IPS-15b (cell line): Measurements from ENCODE around the gene DENND1B.

Experiments used
- H3K27me3 ChIP-seq: one replicate; pipeline ENCODE4 v1.6.1; 2013; ENCODE audit warnings: low read length; ENCODE audit not compliant: control insufficient read depth, insufficient read depth
- H3K36me3 ChIP-seq: one replicate; pipeline ENCODE4 v1.6.1; 2013; ENCODE audit warnings: low read length; ENCODE audit not compliant: control insufficient read depth, insufficient read depth
- H3K4me1 ChIP-seq: one replicate; pipeline ENCODE4 v1.6.1; 2013; ENCODE audit warnings: mild to moderate bottlenecking, low read length; ENCODE audit not compliant: control insufficient read depth, insufficient read depth
- H3K4me3 ChIP-seq: one replicate; pipeline ENCODE4 v1.5.1; 2013; ENCODE audit warnings: low read depth, low read length
- H3K9ac ChIP-seq: one replicate; pipeline ENCODE4 v1.6.1; 2013; ENCODE audit warnings: low read depth, mild to moderate bottlenecking, low read length
- H3K9me3 ChIP-seq: one replicate; pipeline ENCODE4 v1.6.1; 2013; ENCODE audit warnings: mild to moderate bottlenecking, low read length; ENCODE audit not compliant: control insufficient read depth, insufficient read depth

Gene DENND1B

DNA sequence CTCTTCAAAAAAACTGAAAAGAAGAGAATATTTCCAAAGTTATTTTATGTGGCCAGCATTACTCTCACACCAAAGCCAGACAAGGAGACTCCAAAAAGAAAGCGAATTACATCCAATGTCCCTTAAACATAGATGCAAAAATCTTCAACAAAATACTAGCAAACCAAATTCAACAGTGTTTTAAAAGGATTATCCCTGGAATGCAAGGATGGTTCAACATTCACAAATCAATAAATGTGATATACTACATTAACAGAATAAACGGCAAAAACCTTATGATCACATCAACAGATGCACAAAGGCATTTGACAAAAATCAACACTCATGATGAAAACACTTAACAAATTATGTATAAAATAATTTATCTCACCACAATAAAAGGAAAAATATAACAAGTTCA, 207.8 kb downstream of the DENND1B start:
- no peak overlapping the region for H3K9ac ChIP-seq
- H3K27me3 ChIP-seq, result no peaks in the 10 kb centered on the region
- H3K36me3 ChIP-seq, result no peaks in the 10 kb centered on the region
- no peak overlapping the region for H3K4me3 ChIP-seq
- H3K4me1 ChIP-seq, result no peaks in the 10 kb centered on the region
- no peaks in the 10 kb centered on the region for H3K9me3 ChIP-seq

DNA sequence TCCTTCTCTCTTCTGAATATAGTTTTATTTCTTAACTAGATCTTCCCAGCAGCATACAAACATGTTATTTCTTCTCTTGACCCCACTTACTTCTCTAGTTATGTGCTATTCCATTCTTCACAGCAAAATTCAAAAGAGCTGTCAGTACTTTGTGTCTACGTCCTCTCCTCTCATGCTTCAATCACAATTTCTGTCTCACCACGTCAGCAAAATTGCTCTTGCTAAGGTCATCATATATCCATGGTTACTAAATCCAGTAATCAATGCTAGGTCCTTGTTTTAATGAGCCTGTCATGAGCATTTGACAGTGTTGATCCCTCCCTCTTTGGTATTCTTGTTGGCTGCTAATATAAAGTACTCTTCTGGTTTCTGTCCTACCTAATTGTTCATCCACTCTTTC, 214.2 kb downstream of the DENND1B start:
- Histone ChIP-seq H3K4me1 (no peaks in the 10 kb centered on the region), H3K9ac (no peak overlapping the region), H3K36me3 (no peaks in the 10 kb centered on the region), H3K4me3 (no peak overlapping the region), H3K9me3 (no peaks in the 10 kb centered on the region), H3K27me3 (no peaks in the 10 kb centered on the region)

DNA sequence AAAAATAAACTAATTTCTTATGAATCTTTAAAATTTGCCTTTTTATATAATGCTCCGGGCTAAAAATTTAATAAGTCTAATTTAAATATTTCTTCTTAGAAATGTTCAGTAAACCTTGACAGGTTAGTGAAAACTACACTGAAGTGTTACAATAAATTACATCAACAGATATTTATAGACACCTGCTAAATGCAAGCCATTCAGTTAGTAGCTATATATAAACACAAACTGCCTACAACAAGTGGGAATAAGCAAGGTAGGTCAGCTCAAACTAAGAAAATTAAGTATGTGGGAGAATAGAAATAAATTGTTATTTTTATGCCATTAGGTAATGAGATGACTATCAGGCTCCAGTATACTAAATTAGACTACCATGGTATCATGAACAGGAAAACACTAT, 215.6 kb downstream of the DENND1B start:
- H3K27me3 ChIP-seq, result no peaks in the 10 kb centered on the region
- no peaks in the 10 kb centered on the region for H3K4me1 ChIP-seq
- no peaks in the 10 kb centered on the region for H3K36me3 ChIP-seq
- no peaks in the 10 kb centered on the region for H3K9me3 ChIP-seq
- no peak overlapping the region for H3K9ac ChIP-seq
- no peak overlapping the region for H3K4me3 ChIP-seq

DNA sequence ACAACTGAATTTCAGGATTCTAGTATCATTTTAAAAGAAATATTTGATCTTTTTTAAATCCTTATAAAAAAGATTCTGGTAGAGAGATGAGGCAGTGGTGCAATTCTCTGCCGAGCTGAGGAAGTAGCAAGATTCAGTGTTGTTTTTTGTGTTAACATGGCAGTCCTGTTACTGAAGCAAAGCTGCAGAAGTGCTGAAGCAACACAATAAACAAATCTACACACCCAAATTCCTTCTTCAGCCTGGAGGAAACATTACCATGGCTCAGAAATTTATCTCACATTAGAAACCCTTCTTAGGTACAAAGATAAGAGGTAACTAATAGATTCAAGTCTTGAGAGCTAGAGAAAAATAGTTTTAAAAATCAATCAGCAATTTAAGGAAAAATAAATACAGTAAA, 216.0 kb downstream of the DENND1B start:
- H3K9me3 ChIP-seq, result no peaks in the 10 kb centered on the region
- H3K4me3 ChIP-seq, result no peak overlapping the region

DNA sequence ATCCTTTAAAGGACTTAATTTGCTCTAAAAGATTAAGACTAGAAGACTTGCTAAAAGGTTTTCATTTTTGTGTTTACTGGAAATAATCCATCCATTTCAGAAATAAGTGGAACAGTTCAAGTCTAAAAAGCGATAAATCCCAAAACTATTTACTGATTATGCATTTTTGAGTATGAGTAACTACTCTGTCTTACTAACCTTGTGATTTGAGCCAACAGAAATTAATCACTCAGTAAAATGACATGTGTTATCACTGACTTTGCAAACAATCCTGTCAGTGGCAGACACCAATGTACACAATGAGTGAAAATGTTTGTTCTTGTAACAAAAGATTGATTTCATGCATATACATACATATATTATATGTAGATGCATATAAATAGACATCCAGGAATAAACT, 218.0 kb downstream of the DENND1B start:
- no peaks in the 10 kb centered on the region for H3K4me1 ChIP-seq
- H3K36me3 ChIP-seq, result no peaks in the 10 kb centered on the region
- H3K4me3 ChIP-seq, result no peak overlapping the region
- no peaks in the 10 kb centered on the region for H3K27me3 ChIP-seq
- no peaks in the 10 kb centered on the region for H3K9me3 ChIP-seq
- no peak overlapping the region for H3K9ac ChIP-seq

More for the DNA sequence above, 216.0 kb downstream of the DENND1B start:
- H3K9ac ChIP-seq, result no peak overlapping the region
- H3K27me3 ChIP-seq, result no peaks in the 10 kb centered on the region
- no peaks in the 10 kb centered on the region for H3K36me3 ChIP-seq
- H3K4me1 ChIP-seq, result no peaks in the 10 kb centered on the region

DNA sequence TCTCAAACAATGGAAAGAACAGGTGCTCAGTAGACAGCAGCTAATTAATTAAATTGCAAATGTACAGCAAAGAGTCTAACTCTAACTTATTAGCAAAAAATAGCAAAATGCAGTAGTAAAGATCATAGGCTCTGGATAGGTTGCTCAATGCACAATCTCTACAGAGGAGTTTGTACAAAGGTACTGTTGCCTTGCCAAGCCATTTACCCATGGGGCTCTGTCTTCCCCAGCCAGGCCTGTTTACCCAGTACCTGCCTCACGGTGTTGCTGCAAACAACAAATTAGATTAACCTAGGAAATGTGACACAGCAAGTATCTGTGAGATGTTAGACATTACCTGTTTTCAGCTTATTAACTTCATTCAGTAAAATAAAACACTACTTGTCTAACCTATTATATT, 222.0 kb downstream of the DENND1B start:
- Histone ChIP-seq H3K36me3 (no peaks in the 10 kb centered on the region), H3K9me3 (no peaks in the 10 kb centered on the region)

DNA sequence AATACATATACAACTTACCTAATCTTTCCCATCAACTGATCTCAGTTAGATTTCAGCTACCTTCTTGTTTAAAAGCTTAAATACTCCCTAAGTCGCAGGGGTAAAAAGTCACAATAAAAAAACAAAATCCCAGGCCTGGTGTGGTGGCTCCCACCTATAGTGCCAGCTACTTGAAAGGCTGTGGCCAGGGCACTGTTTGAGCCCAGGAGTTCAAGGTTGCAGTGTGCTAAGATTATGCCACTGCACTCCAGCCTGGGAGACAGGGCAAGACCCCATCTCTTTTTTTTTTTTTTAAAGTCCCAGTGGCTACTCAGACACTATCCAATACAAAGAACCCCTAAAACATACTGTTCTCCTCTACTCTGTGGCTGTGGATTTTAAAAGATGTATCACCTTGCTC, 228.3 kb downstream of the DENND1B start:
- Histone ChIP-seq H3K9me3 (no peaks in the 10 kb centered on the region), H3K36me3 (no peaks in the 10 kb centered on the region), H3K27me3 (no peaks in the 10 kb centered on the region), H3K4me3 (no peak overlapping the region), H3K9ac (no peak overlapping the region), H3K4me1 (no peaks in the 10 kb centered on the region)

More for the DNA sequence above, 222.0 kb downstream of the DENND1B start:
- Histone ChIP-seq H3K9ac (no peak overlapping the region), H3K27me3 (no peaks in the 10 kb centered on the region), H3K4me1 (no peaks in the 10 kb centered on the region), H3K4me3 (no peak overlapping the region)

DNA sequence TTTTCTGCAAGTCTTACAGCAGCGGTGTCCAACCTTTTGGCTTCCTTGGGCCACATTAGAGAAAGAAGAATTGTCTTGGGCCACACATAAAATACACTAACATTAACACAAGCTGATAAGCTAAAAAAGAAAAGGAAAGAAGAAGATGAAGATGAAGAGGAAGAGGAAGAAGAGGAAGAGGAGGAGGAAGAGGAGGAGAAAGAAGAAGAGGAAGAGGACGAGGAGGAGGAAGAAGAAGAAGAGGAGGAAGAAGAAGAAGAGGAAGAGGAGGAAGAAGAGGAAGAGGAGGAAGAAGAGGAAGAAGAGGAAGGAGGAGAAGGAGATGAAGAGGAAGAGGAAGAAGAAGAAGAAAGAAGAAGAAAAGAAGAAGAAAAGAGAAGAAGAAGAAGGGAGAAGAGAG, 230.7 kb downstream of the DENND1B start:
- Histone ChIP-seq H3K9ac (no peak overlapping the region), H3K36me3 (no peaks in the 10 kb centered on the region), H3K27me3 (no peaks in the 10 kb centered on the region), H3K9me3 (no peaks in the 10 kb centered on the region), H3K4me1 (peaks cover 10% of the 10 kb centered on the region), H3K4me3 (no peak overlapping the region)

DNA sequence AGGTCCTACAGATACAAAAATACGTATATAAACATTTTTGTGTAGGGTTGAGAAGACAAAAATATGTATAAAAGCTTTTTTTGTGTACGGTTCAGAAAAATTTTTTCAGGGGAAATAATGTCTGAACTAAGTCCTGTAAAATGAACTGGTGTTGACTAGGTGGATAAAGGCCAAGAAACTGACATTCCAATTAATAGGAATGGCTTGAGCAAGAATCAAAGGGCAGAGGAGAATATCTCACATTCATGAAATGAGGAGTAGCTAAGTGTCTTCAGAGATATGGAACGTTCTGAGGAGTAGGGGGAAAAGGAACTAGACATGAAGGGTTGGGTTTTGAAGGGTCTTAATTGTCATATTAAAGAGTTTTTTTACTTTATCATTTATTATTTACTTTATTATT, 231.2 kb downstream of the DENND1B start:
- Histone ChIP-seq H3K27me3 (no peaks in the 10 kb centered on the region), H3K36me3 (no peaks in the 10 kb centered on the region), H3K9ac (no peak overlapping the region), H3K4me1 (peaks cover 10% of the 10 kb centered on the region), H3K4me3 (no peak overlapping the region), H3K9me3 (no peaks in the 10 kb centered on the region)

DNA sequence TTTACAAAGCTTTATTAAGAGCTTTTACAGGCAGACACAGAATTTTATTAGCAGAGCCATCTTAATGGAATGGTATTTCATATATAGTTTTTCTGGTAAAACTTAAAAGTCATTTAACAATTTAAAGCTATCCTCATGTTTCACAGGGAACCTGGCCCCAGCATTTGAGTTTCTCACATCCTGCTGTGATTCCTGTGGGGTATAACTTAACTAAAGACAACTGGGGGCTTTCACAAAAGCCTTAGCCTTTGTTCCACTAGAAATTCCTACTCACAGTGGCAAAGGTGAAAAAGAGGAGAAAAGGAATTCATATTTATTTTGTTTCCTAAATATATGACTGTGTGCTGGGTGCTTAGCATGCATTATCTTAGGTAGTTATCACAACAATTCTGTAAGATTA, 233.9 kb downstream of the DENND1B start:
- H3K4me3 ChIP-seq, result no peak overlapping the region
- H3K36me3 ChIP-seq, result no peaks in the 10 kb centered on the region
- H3K9ac ChIP-seq, result no peak overlapping the region
- peaks cover 10% of the 10 kb centered on the region for H3K4me1 ChIP-seq
- no peaks in the 10 kb centered on the region for H3K9me3 ChIP-seq
- H3K27me3 ChIP-seq, result no peaks in the 10 kb centered on the region

DNA sequence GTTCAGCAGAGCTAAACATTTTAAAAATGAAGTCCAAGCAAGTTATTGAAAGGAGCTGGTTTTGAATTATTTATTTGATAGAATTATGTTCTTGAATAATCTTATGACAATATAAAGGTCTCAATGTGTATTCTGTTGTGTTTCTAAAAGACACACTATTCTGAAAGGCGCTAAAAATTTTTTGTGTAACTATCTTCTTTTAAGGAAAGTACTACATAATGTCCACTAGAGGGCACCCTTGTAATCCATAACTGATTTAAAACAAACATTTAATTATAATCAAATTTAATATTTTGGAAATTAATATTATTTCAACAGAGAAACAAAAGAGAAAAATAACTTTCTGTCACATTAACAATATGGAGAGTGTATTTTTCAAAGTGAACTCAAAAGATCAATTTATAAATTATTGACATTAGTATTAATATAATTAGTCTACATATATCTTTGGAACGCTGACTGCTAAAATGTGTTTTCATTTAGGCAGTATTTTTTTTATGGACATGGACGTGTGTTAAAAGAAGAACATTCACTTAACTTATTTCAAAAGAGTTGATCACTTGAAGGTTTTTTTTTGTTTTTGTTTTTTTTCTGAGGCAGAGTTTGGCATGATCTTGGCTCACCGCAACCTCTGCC, 248.4 kb downstream of the DENND1B start:
- Histone ChIP-seq H3K9me3 (no peaks in the 10 kb centered on the region), H3K4me3 (no peak overlapping the region), H3K27me3 (no peaks in the 10 kb centered on the region), H3K9ac (no peak overlapping the region), H3K4me1 (no peaks in the 10 kb centered on the region), H3K36me3 (no peaks in the 10 kb centered on the region)

DNA sequence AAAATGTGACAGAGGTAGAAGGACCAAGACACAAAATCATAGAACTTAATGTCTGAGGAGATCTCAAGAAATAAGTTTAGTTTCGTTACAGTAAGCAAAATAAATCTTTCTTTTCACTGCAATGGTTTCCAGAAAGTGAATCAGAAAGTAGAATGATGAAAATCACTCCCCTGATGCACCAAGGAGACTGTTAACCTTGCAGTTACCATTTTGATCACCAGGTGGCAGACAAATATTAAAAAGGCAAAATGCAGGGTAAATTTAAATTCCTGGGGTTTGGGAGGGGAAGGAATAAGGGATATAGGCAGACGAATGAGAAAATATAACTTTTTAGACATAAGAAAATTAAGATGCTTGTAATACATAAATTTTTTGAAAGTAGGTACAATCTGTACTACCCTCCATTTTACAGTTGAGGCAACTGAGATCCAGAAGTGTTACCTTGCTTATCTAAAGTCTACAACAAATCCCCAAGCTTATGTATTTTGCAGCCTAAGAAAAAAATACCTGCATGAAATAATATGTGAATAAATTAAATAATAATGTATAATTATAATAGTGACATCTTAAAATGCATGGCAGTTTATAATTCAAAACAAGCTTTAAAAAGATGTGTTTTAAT, 254.1 kb downstream of the DENND1B start:
- peaks cover 7% of the 10 kb centered on the region for H3K4me1 ChIP-seq
- H3K9ac ChIP-seq, result no peak overlapping the region
- H3K36me3 ChIP-seq, result no peaks in the 10 kb centered on the region
- no peaks in the 10 kb centered on the region for H3K9me3 ChIP-seq
- H3K27me3 ChIP-seq, result no peaks in the 10 kb centered on the region
- H3K4me3 ChIP-seq, result no peak overlapping the region
